H1 (cell line): Measurements from ENCODE around the gene NUAK1. TPM values are rescaled to one million over a fixed set of nuclear protein-coding genes. Genes with fewer than 3 reads are reported as not detected.

Experiments
- FOSL1 ChIP-seq: IDR thresholded peaks from 2 replicates; pipeline ENCODE4 v1.6.1; 2011; ENCODE audit warnings: mild to moderate bottlenecking, low read depth, low read length, moderate library complexity; ENCODE audit not compliant: insufficient read depth
- SIX5 ChIP-seq: IDR thresholded peaks from 2 replicates; pipeline ENCODE4 v1.6.1; 2011; ENCODE audit warnings: mild to moderate bottlenecking, low read depth, low read length
- polyA plus RNA-seq, 7 experiments: library from polyadenylated mRNA; depleted of rRNA in 3 of 7; stranded (reverse) in 5 of 7; unstranded in 2 of 7; fragments of >200 nt in 5 of 7; fragments of 200-250 nt in 2 of 7; gene quantifications; 1 replicate in 5 of 7; 2 replicates in 1 of 7; 4 replicates in 1 of 7; pipeline versions ENCODE4 v1.2.1 to v1.2.3, GENCODE V29; 2011 to 2013; ENCODE audit warnings: missing spikeins in 2 of 7, mixed read lengths in 2 of 7
- total RNA-seq: library from RNA; stranded (reverse); fragmentation: NEBNext Ultra II Directional; extraction: Animal tissue kit (Norgen Biotek cat#: 25700); gene quantifications from 2 replicates; pipeline ENCODE4 v1.2.1, GENCODE V29; 2021

Gene NUAK1
- total and polyA plus RNA-seq, 2 of the 8 experiments (the other 6 are each of a cell fraction or from before 2014, with no cell fraction given), result 6.7 to 18.2 TPM

- TF ChIP-seq SIX5, result no peak
- no peak for TF ChIP-seq FOSL1
Observed at GRCh38 chr12:106140223-106140986, 1.7 kb upstream of the NUAK1 start (continued).
